Suprapubic skin (tissue), 4 donors: ENCODE results near the gene ROBO1. TPM values are rescaled to one million over a fixed set of nuclear protein-coding genes. Genes with fewer than 3 reads are reported as not detected.

ENCODE experiments used
- DNase-seq, 2 donors: peaks; one replicate each; pipeline ENCODE4 v3.0.0-alpha.2; 2019; ENCODE audit warnings: low spot score in 2 of 2
- H3K27ac ChIP-seq: fragments of 200-600 bp; sonication (generic); one replicate; pipeline ENCODE4 v1.5.1; 2019
- H3K27me3 ChIP-seq: fragments of 200-600 bp; sonication (generic); one replicate; pipeline ENCODE4 v1.5.1; 2019
- H3K36me3 ChIP-seq: fragments of 200-600 bp; sonication (generic); one replicate; pipeline ENCODE4 v1.5.1; 2019
- H3K4me1 ChIP-seq: fragments of 200-600 bp; sonication (generic); one replicate; pipeline ENCODE4 v1.5.1; 2019
- H3K4me3 ChIP-seq: fragments of 200-600 bp; sonication (generic); one replicate; pipeline ENCODE4 v1.5.1; 2019; ENCODE audit warnings: mild to moderate bottlenecking
- H3K9me3 ChIP-seq: fragments of 200-600 bp; sonication (generic); one replicate; pipeline ENCODE4 v1.5.1; 2019
- CTCF ChIP-seq, 2 donors: fragments of 200-600 bp in 1 of 2; fragments of 450-650 bp in 1 of 2; sonication (generic) in 1 of 2; IDR thresholded peaks; one replicate each; pipeline ENCODE4 v1.5.1; 2016 to 2019; ENCODE audit warnings: antibody characterized with exemption in 2 of 2, mild to moderate bottlenecking in 1 of 2, moderate library complexity in 1 of 2
- EP300 ChIP-seq: sonication (generic); formaldehyde crosslinking; IDR thresholded peaks from one replicate; pipeline ENCODE4 v1.6.1; 2017; ENCODE audit warnings: antibody characterized with exemption
- POLR2A ChIP-seq, 2 donors: fragments of 450-650 bp; IDR thresholded peaks; one replicate each; pipeline ENCODE4 v1.6.1; 2017; ENCODE audit warnings: antibody characterized with exemption in 2 of 2, mild to moderate bottlenecking in 2 of 2, moderate library complexity in 2 of 2
- POLR2AphosphoS5 ChIP-seq, 3 donors: sonication (generic); formaldehyde crosslinking; IDR thresholded peaks; one replicate each; pipeline ENCODE4 v1.6.1; 2017; ENCODE audit warnings: antibody characterized with exemption in 3 of 3
- WGBS: methylation state at CpG from one replicate; pipeline ENCODE4 v1.1.5; 2018; 5-methylcytosine and 5-hydroxymethylcytosine counted together
- total RNA-seq, 4 donors: library from RNA; depleted of rRNA; stranded (reverse); fragments of >200 nt; gene quantifications; one replicate each; pipeline ENCODE4 v1.1.0, GENCODE V29; 2016

Gene ROBO1
- total RNA-seq, 4 donors from 2014 or later: 67.7 to 80.3 (median 71.3) TPM

GRCh38 chr3:79367803-79368202 is 400.0 kb downstream of the ROBO1 start:
- H3K36me3 ChIP-seq: no peaks in the 10 kb centered on the region
- no peaks in the 10 kb centered on the region for H3K27me3 ChIP-seq
- H3K27ac ChIP-seq: no peak overlapping the region
- 90% methylated on average over 6 of the region's 6 CpGs for WGBS
- H3K4me3 ChIP-seq: no peak overlapping the region
- no peak for TF ChIP-seq POLR2A (IDR thresholded peaks at IDR 0.05)
- TF ChIP-seq EP300: no peak
- no peak for TF ChIP-seq CTCF (IDR thresholded peaks at IDR 0.05)
- no peak for TF ChIP-seq POLR2AphosphoS5 (IDR thresholded peaks at IDR 0.05)
- H3K4me1 ChIP-seq: peaks cover 10% of the 10 kb centered on the region
- H3K9me3 ChIP-seq: no peaks in the 10 kb centered on the region
- no peak for DNase-seq

DNA sequence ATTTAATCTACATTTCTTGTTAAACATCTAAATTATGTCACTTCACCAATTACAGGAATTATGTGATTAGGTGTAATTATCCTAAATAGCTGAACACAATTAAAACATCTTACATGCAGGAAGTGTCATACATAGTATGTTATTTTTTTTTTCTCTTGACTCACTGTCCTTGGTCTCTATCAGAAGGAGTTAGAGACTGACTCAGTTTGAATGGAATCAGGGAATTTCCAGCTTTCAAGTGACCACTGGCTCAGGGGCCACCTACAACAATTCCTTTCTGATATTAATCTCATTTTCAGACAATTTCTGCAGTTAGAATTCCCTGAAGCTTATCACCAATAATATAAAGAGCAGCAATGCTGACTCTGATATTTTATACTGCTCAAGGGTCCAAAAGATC is 400.7 kb downstream of the ROBO1 start:
- Histone ChIP-seq H3K27ac (no peak overlapping the region), H3K36me3 (no peaks in the 10 kb centered on the region), H3K4me3 (no peak overlapping the region), H3K27me3 (no peaks in the 10 kb centered on the region), H3K9me3 (no peaks in the 10 kb centered on the region), H3K4me1 (peaks cover 10% of the 10 kb centered on the region)
- DNase-seq: no peak
- TF ChIP-seq CTCF (IDR thresholded peaks at IDR 0.05) (no peak), POLR2AphosphoS5 (IDR thresholded peaks at IDR 0.05) (no peak), POLR2A (IDR thresholded peaks at IDR 0.05) (no peak)

DNA sequence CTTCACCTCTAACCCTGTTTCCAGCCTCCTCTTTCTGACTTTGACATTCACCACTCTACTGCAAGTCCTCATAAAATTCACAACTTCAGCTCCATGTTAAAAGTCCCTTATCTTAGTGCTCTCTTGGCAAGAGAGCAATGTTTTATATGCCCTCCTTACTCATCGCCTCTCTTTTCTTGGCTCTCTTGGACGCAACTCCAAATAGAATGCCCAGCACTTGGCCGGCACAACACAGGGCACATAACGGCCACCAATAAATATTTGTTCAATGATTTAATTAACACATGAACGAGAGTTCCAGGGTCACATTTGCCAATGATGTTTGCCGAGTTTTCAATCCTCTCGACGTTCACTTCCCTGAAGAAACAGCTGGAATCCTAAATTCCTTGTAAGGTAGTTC is 401.4 kb downstream of the ROBO1 start:
- Histone ChIP-seq H3K27me3 (no peaks in the 10 kb centered on the region), H3K36me3 (no peaks in the 10 kb centered on the region), H3K4me3 (no peak overlapping the region), H3K4me1 (peaks cover 12% of the 10 kb centered on the region), H3K27ac (no peak overlapping the region), H3K9me3 (no peaks in the 10 kb centered on the region)
- TF ChIP-seq POLR2A (IDR thresholded peaks at IDR 0.05) (no peak), EP300 (no peak), CTCF (IDR thresholded peaks at IDR 0.05) (no peak), POLR2AphosphoS5 (IDR thresholded peaks at IDR 0.05) (no peak)
- 84% methylated on average over 8 of the region's 8 CpGs for WGBS
- DNase-seq: no peak

GRCh38 chr3:79364784-79365183 is 403.0 kb downstream of the ROBO1 start:
- H3K27ac ChIP-seq: no peak overlapping the region
- no peaks in the 10 kb centered on the region for H3K9me3 ChIP-seq
- no peaks in the 10 kb centered on the region for H3K27me3 ChIP-seq
- DNase-seq: no peak
- no peak for TF ChIP-seq CTCF (IDR thresholded peaks at IDR 0.05)
- no peak for TF ChIP-seq POLR2A (IDR thresholded peaks at IDR 0.05)
- TF ChIP-seq EP300: no peak
- no peak for TF ChIP-seq POLR2AphosphoS5 (IDR thresholded peaks at IDR 0.05)
- WGBS: 69% methylated on average over 5 of the region's 5 CpGs
- H3K36me3 ChIP-seq: no peaks in the 10 kb centered on the region
- H3K4me1 ChIP-seq: peaks cover 12% of the 10 kb centered on the region
- H3K4me3 ChIP-seq: no peak overlapping the region

- H3K27me3 ChIP-seq: no peaks in the 10 kb centered on the region
- H3K4me3 ChIP-seq: no peak overlapping the region
- DNase-seq: no peak
- TF ChIP-seq POLR2AphosphoS5 (IDR thresholded peaks at IDR 0.05): no peak
- TF ChIP-seq POLR2A (IDR thresholded peaks at IDR 0.05): no peak
- no peak for TF ChIP-seq EP300
- no peak for TF ChIP-seq CTCF (IDR thresholded peaks at IDR 0.05)
- 72% methylated on average over 3 of the region's 3 CpGs for WGBS
- peaks cover 4% of the 10 kb centered on the region for H3K4me1 ChIP-seq
- no peak overlapping the region for H3K27ac ChIP-seq
- no peaks in the 10 kb centered on the region for H3K36me3 ChIP-seq
- no peaks in the 10 kb centered on the region for H3K9me3 ChIP-seq
These were observed 405.1 kb downstream of the ROBO1 start for GRCh38 chr3:79362571-79363270.
